Measurements from ENCODE around the gene ARHGEF17. TPM values are rescaled to one million over a fixed set of nuclear protein-coding genes. Genes with fewer than 3 reads are reported as not detected.

ARHGEF17 gene
- total and polyA plus RNA-seq, 2 of the 8 experiments (the other 6 are each of a cell fraction or from before 2014, with no cell fraction given) = 11.3 to 14.6 TPM

- TF ChIP-seq E2F6 (IDR thresholded peaks at IDR 0.05) (0 out of 2 replicates have a peak, but pooled peaks have one; percentile 2), EGR1 (IDR thresholded peaks at IDR 0.05; ENCODE audit: borderline replicate concordance, low read depth, low read length) (peak; percentile 85; the same call in 1 of the 2 replicates), SIX5 (IDR thresholded peaks at IDR 0.05; ENCODE audit: low read depth, low read length) (no peak), TBP (IDR thresholded peaks at IDR 0.05; ENCODE audit: low read depth, low read length) (peak; percentile 78; the same call in 1 of the 2 replicates), RXRA (IDR thresholded peaks at IDR 0.05; ENCODE audit: insufficient read depth, low read depth, low read length) (no peak), PHF8 (conservative IDR thresholded peaks at IDR 0.05; ENCODE audit: low read depth, low read length) (peak; percentile 84), BRCA1 (IDR thresholded peaks at IDR 0.05; ENCODE audit: low read depth, low read length) (no peak), SIN3A (conservative IDR thresholded peaks at IDR 0.05 in 1 of 2, IDR thresholded peaks at IDR 0.05 in 1 of 2; ENCODE audit: low read depth in 1 of 2, low read length in 2 of 2) (0 out of 4 replicates have a peak, but pooled peaks of 1 of the 2 experiments have one; percentile 37), HDAC2 (IDR thresholded peaks at IDR 0.05; ENCODE audit: borderline replicate concordance in 1 of 2, low read depth in 2 of 2, low read length in 2 of 2) (no peak), NANOG (IDR thresholded peaks at IDR 0.05; ENCODE audit: insufficient read depth, low read depth, low read length, poor library complexity, severe bottlenecking) (no peak), KDM4A (IDR thresholded peaks at IDR 0.05; ENCODE audit: low read depth, low read length, severe bottlenecking) (peak; percentile 92), TEAD4 (IDR thresholded peaks at IDR 0.05; ENCODE audit: low read depth, low read length) (peak; percentile 62; the same call in 1 of the 2 replicates), CREB1 (IDR thresholded peaks at IDR 0.05) (peak; percentile 91), BACH1 (IDR thresholded peaks at IDR 0.05; ENCODE audit: low read length) (no peak), RBBP5 (IDR thresholded peaks at IDR 0.05; ENCODE audit: borderline replicate concordance, low read depth, low read length) (peak; percentile 64; the same call in 1 of the 2 replicates), RFX5 (IDR thresholded peaks at IDR 0.05; ENCODE audit: borderline replicate concordance, low read depth, low read length) (no peak), SP1 (IDR thresholded peaks at IDR 0.05; ENCODE audit: low read depth, low read length) (peak; percentile 53; the same call in 1 of the 2 replicates)
- TF ChIP-seq, protein P1, sequence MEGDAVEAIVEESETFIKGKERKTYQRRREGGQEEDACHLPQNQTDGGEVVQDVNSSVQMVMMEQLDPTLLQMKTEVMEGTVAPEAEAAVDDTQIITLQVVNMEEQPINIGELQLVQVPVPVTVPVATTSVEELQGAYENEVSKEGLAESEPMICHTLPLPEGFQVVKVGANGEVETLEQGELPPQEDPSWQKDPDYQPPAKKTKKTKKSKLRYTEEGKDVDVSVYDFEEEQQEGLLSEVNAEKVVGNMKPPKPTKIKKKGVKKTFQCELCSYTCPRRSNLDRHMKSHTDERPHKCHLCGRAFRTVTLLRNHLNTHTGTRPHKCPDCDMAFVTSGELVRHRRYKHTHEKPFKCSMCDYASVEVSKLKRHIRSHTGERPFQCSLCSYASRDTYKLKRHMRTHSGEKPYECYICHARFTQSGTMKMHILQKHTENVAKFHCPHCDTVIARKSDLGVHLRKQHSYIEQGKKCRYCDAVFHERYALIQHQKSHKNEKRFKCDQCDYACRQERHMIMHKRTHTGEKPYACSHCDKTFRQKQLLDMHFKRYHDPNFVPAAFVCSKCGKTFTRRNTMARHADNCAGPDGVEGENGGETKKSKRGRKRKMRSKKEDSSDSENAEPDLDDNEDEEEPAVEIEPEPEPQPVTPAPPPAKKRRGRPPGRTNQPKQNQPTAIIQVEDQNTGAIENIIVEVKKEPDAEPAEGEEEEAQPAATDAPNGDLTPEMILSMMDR (IDR thresholded peaks at IDR 0.05; ENCODE audit: control extremely low read depth in 1 of 3, insufficient read depth in 1 of 3, low read depth in 1 of 3, low read length in 3 of 3) = peak in 2 of 3 experiments; percentile 87 to 96; a peak in 3 of 4 replicates
Measured at GRCh38 chr11:73376160-73376802, 68.2 kb downstream of the ARHGEF17 start, which contains the start of gene RELT (continued).

Measured in H1 (cell line).